ENCODE results near the gene CASK.

DNA sequence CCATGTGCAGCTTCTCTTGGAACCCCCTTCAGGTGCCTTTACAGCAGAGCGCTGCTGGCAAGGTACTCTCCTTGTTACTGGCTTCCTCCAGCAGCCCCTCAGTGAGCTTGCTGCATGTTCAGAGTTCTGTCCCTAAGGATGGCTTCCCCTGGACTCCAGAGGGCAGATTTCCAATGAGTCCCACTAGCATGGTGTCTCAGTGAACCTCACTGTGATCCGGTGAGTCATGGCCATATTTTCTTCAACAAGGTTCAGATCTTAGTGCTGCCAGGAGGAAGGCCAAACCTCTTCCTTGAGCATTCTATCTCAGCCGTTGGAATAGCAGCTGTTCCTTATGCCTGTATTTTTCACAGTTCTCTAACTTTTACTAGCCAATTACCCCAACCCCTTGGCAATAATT is 98.8 kb downstream of the CASK start:
- TF ChIP-seq POLR2A (IDR thresholded peaks at IDR 0.05) (no peak), POLR2AphosphoS5 (IDR thresholded peaks at IDR 0.05; ENCODE audit: insufficient read depth in 1 of 2, low read depth in 1 of 2) (no peak)
- TF ChIP-seq, protein P1, sequence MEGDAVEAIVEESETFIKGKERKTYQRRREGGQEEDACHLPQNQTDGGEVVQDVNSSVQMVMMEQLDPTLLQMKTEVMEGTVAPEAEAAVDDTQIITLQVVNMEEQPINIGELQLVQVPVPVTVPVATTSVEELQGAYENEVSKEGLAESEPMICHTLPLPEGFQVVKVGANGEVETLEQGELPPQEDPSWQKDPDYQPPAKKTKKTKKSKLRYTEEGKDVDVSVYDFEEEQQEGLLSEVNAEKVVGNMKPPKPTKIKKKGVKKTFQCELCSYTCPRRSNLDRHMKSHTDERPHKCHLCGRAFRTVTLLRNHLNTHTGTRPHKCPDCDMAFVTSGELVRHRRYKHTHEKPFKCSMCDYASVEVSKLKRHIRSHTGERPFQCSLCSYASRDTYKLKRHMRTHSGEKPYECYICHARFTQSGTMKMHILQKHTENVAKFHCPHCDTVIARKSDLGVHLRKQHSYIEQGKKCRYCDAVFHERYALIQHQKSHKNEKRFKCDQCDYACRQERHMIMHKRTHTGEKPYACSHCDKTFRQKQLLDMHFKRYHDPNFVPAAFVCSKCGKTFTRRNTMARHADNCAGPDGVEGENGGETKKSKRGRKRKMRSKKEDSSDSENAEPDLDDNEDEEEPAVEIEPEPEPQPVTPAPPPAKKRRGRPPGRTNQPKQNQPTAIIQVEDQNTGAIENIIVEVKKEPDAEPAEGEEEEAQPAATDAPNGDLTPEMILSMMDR (IDR thresholded peaks at IDR 0.05) = no peak
